ENCODE data around the gene SYT8. TPM values are rescaled to one million over a fixed set of nuclear protein-coding genes. Genes with fewer than 3 reads are reported as not detected.

Gene SYT8
- total RNA-seq, 4 donors from 2014 or later, result not detected

DNA sequence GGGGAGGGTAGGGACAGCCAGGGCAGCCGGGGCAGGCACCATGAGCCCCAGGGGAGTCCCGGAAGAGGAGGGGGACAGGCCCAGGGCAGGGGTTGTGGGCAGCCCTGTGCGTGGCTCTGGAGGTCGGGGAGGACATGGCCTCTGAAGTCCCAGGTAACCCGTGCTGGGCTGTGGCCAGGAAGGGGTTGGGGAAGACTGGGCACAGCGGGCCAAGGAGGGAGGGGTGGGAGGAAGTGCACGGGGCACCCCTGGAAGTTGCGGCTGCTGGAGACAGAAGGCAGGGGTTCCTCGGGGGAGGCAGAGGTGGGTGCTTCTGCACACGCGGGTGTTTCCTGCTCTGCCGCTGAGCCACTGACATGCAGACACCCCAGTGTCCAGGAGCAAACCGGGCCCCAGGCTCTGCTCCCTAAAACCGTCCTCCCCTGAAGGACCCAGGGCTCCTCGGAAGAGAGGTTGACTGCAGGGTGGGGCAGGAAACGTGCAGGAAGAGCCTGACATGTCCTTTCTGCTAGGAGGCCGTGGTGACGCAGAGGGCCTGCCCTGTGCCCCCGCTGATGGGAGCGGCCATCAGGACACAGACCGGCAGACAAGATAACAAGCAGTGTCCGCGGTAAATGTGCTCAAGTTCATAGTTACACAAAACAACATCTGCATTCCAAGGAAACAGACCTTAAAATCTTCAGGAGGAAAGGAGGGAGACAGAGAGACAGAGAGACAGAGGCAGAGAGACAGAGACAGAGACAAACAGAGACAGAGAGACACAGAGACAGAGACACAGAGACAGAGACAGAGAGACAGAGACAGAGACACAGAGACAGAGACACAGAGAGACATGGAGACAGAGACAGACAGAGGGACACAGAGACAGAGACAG, 9.7 kb downstream of the SYT8 start:
- in situ Hi-C loops (cut with MboI; ENCODE audit: low sequenced_read_pairs in 4 of 4), result no loop called here
- DNase-seq (no peak), ATAC-seq (no peak)
- Histone ChIP-seq H3K27me3 (no peaks in the 10 kb centered on the region), H3K9me3 (no peaks in the 10 kb centered on the region), H3K4me3 (no peak overlapping the region), H3K36me3 (no peaks in the 10 kb centered on the region), H3K4me1 (peaks cover 0 to 9% of the 10 kb centered on the region in 2 donors), H3K27ac (peak overlapping the region in 3 of 4 donors; percentile 20 to 95 (median 94))
- TF ChIP-seq CTCF (IDR thresholded peaks at IDR 0.05 in 4 of 5, conservative IDR thresholded peaks at IDR 0.05 in 1 of 5), result no peak
- TF ChIP-seq POLR2A (IDR thresholded peaks at IDR 0.05), result no peak
- intact Hi-C loops (cut with DNase I; ENCODE audit: low total_unique reads), result no loop called here

DNA sequence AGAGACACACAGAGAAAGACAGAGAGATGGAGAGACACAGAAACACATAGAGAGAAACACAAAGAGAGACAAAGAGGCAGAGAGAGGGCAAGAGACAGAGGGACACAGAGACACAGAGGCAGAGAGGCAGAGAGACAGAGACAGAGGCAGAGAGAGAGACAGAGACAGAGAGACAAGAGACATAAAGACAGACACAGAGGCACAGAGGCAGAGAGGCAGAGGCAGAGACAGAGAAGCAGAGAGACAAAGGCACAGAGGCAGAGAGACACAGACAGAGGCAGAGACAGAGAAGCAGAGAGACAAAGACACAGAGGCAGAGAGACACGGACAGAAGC, 10.3 kb downstream of the SYT8 start:
- intact Hi-C loops (cut with DNase I; ENCODE audit: low total_unique reads) (no loop called here), in situ Hi-C loops (cut with MboI; ENCODE audit: low sequenced_read_pairs in 4 of 4) (no loop called here)
- TF ChIP-seq POLR2A (IDR thresholded peaks at IDR 0.05) (no peak), CTCF (IDR thresholded peaks at IDR 0.05 in 4 of 5, conservative IDR thresholded peaks at IDR 0.05 in 1 of 5) (no peak)
- Histone ChIP-seq H3K27ac (peak overlapping the region in 2 of 4 donors; percentile 94 to 95), H3K27me3 (no peaks in the 10 kb centered on the region), H3K4me1 (peaks cover 0 to 3% of the 10 kb centered on the region in 2 donors), H3K9me3 (no peaks in the 10 kb centered on the region), H3K4me3 (no peak overlapping the region), H3K36me3 (no peaks in the 10 kb centered on the region)
- ATAC-seq, result no peak
- no peak for DNase-seq

GRCh38 chr11:1845561-1846452, 11.0 kb downstream of the SYT8 start:
- no peak for TF ChIP-seq CTCF (IDR thresholded peaks at IDR 0.05 in 4 of 5, conservative IDR thresholded peaks at IDR 0.05 in 1 of 5)
- TF ChIP-seq POLR2A (IDR thresholded peaks at IDR 0.05), result no peak
- H3K9me3 ChIP-seq, result no peaks in the 10 kb centered on the region
- no peak overlapping the region for H3K4me3 ChIP-seq
- intact Hi-C loops (cut with DNase I; ENCODE audit: low total_unique reads) (no loop called here), in situ Hi-C loops (cut with MboI; ENCODE audit: low sequenced_read_pairs in 4 of 4) (no loop called here)
- peak overlapping the region in 1 of 4 donors; percentile 95 for H3K27ac ChIP-seq
- H3K4me1 ChIP-seq, result no peaks in the 10 kb centered on the region
- no peaks in the 10 kb centered on the region for H3K36me3 ChIP-seq
- DNase-seq (no peak), ATAC-seq (no peak)
- no peaks in the 10 kb centered on the region for H3K27me3 ChIP-seq

DNA sequence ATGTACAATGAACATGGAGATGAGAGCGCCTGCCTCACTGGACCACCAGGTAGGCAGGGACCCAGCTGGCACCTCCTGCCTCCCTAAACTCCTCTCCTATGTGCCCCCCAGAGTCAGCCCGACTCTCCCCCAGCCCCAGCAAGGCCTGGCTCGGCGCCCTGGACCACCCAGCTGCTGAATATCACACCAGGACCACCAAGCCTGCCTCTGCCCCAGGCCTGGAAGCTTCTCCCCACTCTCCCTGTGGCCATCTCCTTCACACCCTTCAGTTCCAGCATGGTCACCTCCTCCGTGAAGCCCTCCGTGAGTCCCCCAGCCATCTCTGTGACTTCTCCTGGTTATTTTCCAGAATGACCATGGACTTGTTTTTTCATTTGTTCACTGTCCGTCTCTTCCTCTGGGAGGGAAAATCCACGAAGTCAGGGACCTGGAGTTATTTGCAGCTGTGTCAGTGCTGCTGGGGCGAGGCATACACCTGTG, 11.7 kb downstream of the SYT8 start:
- no peak for ATAC-seq
- in situ Hi-C loops (cut with MboI; ENCODE audit: low sequenced_read_pairs in 4 of 4) (no loop called here), intact Hi-C loops (cut with DNase I; ENCODE audit: low total_unique reads) (no loop called here)
- no peak for TF ChIP-seq CTCF (IDR thresholded peaks at IDR 0.05 in 4 of 5, conservative IDR thresholded peaks at IDR 0.05 in 1 of 5)
- TF ChIP-seq POLR2A (IDR thresholded peaks at IDR 0.05), result no peak
- no peaks in the 10 kb centered on the region for H3K4me1 ChIP-seq
- no peak overlapping the region for H3K27ac ChIP-seq
- H3K9me3 ChIP-seq, result no peaks in the 10 kb centered on the region
- no peak for DNase-seq
- no peaks in the 10 kb centered on the region for H3K36me3 ChIP-seq
- H3K4me3 ChIP-seq, result no peak overlapping the region
- H3K27me3 ChIP-seq, result no peaks in the 10 kb centered on the region

All from gastrocnemius medialis (tissue), 4 donors.